Measurements from ENCODE around the gene COMT.

- TF ChIP-seq, protein P1, sequence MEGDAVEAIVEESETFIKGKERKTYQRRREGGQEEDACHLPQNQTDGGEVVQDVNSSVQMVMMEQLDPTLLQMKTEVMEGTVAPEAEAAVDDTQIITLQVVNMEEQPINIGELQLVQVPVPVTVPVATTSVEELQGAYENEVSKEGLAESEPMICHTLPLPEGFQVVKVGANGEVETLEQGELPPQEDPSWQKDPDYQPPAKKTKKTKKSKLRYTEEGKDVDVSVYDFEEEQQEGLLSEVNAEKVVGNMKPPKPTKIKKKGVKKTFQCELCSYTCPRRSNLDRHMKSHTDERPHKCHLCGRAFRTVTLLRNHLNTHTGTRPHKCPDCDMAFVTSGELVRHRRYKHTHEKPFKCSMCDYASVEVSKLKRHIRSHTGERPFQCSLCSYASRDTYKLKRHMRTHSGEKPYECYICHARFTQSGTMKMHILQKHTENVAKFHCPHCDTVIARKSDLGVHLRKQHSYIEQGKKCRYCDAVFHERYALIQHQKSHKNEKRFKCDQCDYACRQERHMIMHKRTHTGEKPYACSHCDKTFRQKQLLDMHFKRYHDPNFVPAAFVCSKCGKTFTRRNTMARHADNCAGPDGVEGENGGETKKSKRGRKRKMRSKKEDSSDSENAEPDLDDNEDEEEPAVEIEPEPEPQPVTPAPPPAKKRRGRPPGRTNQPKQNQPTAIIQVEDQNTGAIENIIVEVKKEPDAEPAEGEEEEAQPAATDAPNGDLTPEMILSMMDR (IDR thresholded peaks at IDR 0.05 in 2 of 3, conservative IDR thresholded peaks at IDR 0.05 in 1 of 3; ENCODE audit: borderline replicate concordance in 1 of 3, insufficient read depth in 1 of 3, low read depth in 2 of 3, low read length in 2 of 3): no peak
- TF ChIP-seq SRF (IDR thresholded peaks at IDR 0.05; ENCODE audit: low read depth) (no peak), RAD21 (IDR thresholded peaks at IDR 0.05; ENCODE audit: low read depth) (no peak), CEBPB (IDR thresholded peaks at IDR 0.05; ENCODE audit: low read depth) (no peak), POLR2AphosphoS5 (IDR thresholded peaks at IDR 0.05; ENCODE audit: low read depth, low read length) (no peak), POLR2A (IDR thresholded peaks at IDR 0.05; ENCODE audit: borderline replicate concordance, extremely low read depth, insufficient read depth, insufficient read length) (no peak), FOSL1 (IDR thresholded peaks at IDR 0.05; ENCODE audit: low read depth) (no peak), YY1 (IDR thresholded peaks at IDR 0.05; ENCODE audit: extremely low read depth, insufficient replicate concordance, low read depth, low read length) (no peak), ZNF274 (IDR thresholded peaks at IDR 0.05; ENCODE audit: low read depth, low read length) (no peak)
Measured at GRCh38 chr22:19996694-19997384, 55.3 kb downstream of the COMT start.
